Thyroid gland (tissue), 4 donors: ENCODE data around the gene NUP37.

ENCODE experiments used
- POLR2A ChIP-seq, 2 donors: fragments of 450-650 bp; IDR thresholded peaks; one replicate each; pipeline ENCODE4 v1.6.1; 2017; ENCODE audit warnings: antibody characterized with exemption in 2 of 2, mild to moderate bottlenecking in 2 of 2, moderate library complexity in 1 of 2
- TF ChIP-seq, protein P1 (sequence below), 6 experiments: fragments of 200-600 bp in 3 of 6; fragments of 450-650 bp in 3 of 6; sonication (generic) in 3 of 6; IDR thresholded peaks; one replicate each; pipeline ENCODE4 v1.5.1; 2016 to 2019; ENCODE audit warnings: antibody characterized with exemption in 6 of 6, mild to moderate bottlenecking in 2 of 6, inconsistent platforms in 1 of 6, moderate library complexity in 1 of 6

- TF ChIP-seq, protein P1, sequence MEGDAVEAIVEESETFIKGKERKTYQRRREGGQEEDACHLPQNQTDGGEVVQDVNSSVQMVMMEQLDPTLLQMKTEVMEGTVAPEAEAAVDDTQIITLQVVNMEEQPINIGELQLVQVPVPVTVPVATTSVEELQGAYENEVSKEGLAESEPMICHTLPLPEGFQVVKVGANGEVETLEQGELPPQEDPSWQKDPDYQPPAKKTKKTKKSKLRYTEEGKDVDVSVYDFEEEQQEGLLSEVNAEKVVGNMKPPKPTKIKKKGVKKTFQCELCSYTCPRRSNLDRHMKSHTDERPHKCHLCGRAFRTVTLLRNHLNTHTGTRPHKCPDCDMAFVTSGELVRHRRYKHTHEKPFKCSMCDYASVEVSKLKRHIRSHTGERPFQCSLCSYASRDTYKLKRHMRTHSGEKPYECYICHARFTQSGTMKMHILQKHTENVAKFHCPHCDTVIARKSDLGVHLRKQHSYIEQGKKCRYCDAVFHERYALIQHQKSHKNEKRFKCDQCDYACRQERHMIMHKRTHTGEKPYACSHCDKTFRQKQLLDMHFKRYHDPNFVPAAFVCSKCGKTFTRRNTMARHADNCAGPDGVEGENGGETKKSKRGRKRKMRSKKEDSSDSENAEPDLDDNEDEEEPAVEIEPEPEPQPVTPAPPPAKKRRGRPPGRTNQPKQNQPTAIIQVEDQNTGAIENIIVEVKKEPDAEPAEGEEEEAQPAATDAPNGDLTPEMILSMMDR (IDR thresholded peaks at IDR 0.05) = no peak
- TF ChIP-seq POLR2A (IDR thresholded peaks at IDR 0.05) = no peak
These were observed 96.5 kb downstream of the NUP37 start for GRCh38 chr12:102023343-102023930.
